DND-41 (cell line): ENCODE results near the gene MTREX.

Experiments used
- ATAC-seq: fragments of 200-7000 bp; cut with Tn5 transposase; 3 replicates; pipeline ENCODE4 v1.9.1; 2021; ENCODE audit warnings: low read depth; ENCODE audit not compliant: insufficient read depth
- DNase-seq: peaks from one replicate; pipeline ENCODE4 v3.0.0-alpha.2; 2020
- H2AFZ ChIP-seq: 2 replicates; pipeline ENCODE4 v1.6.0; 2012; ENCODE audit warnings: low read depth, low read length
- H3K27ac ChIP-seq: 2 replicates; pipeline ENCODE4 v1.5.1; 2012; ENCODE audit warnings: low read length, inconsistent platforms
- H3K27me3 ChIP-seq: fragments of 200-600 bp; sonication (generic); 2 replicates; pipeline ENCODE4 v1.6.0; 2012; ENCODE audit warnings: low read length, mild to moderate bottlenecking, inconsistent platforms; ENCODE audit not compliant: insufficient read depth, poor library complexity
- H3K36me3 ChIP-seq: 2 replicates; pipeline ENCODE4 v1.5.1; 2012; ENCODE audit warnings: low read length, inconsistent platforms; ENCODE audit not compliant: insufficient read depth
- H3K4me1 ChIP-seq: 2 replicates; pipeline ENCODE4 v1.5.1; 2012; ENCODE audit warnings: mild to moderate bottlenecking, low read length; ENCODE audit not compliant: insufficient read depth
- H3K4me2 ChIP-seq: 2 replicates; pipeline ENCODE4 v1.6.0; 2012; ENCODE audit warnings: mild to moderate bottlenecking, moderate library complexity, low read length, inconsistent platforms; ENCODE audit not compliant: insufficient read depth
- H3K4me3 ChIP-seq, 2 experiments: fragments of 200-600 bp in 1 of 2; shearing (Covaris generic) in 1 of 2; 2 replicates each; pipeline ENCODE4 v1.5.1; 2012 to 2016; ENCODE audit warnings: inconsistent platforms in 2 of 2, low read length in 2 of 2, mild to moderate bottlenecking in 2 of 2, low read depth in 1 of 2, moderate library complexity in 1 of 2
- H3K79me2 ChIP-seq: 2 replicates; pipeline ENCODE4 v1.6.0; 2012; ENCODE audit warnings: low read length, inconsistent platforms; ENCODE audit not compliant: insufficient read depth
- H3K9ac ChIP-seq: 2 replicates; pipeline ENCODE4 v1.6.0; 2012; ENCODE audit warnings: low read depth, mild to moderate bottlenecking, inconsistent platforms, low read length, moderate library complexity
- H3K9me3 ChIP-seq: 2 replicates; pipeline ENCODE4 v1.5.1; 2012; ENCODE audit warnings: low read length, moderate library complexity, mild to moderate bottlenecking, inconsistent platforms; ENCODE audit not compliant: insufficient read depth, severe bottlenecking
- H4K20me1 ChIP-seq: 2 replicates; pipeline ENCODE4 v1.6.0; 2012; ENCODE audit warnings: low read length; ENCODE audit not compliant: insufficient read depth
- EZH2 ChIP-seq: IDR thresholded peaks from 3 replicates; pipeline ENCODE4 v1.6.1; 2012; ENCODE audit warnings: borderline replicate concordance, low read depth, mild to moderate bottlenecking, moderate library complexity, low read length, inconsistent platforms; ENCODE audit not compliant: severe bottlenecking
- TF ChIP-seq, protein P1 (sequence below): IDR thresholded peaks from 2 replicates; pipeline ENCODE4 v1.5.1; 2012; ENCODE audit warnings: borderline replicate concordance, low read length, moderate library complexity, mild to moderate bottlenecking; ENCODE audit not compliant: poor library complexity, severe bottlenecking; ENCODE audit errors: extremely low read depth

The MTREX gene

DNA sequence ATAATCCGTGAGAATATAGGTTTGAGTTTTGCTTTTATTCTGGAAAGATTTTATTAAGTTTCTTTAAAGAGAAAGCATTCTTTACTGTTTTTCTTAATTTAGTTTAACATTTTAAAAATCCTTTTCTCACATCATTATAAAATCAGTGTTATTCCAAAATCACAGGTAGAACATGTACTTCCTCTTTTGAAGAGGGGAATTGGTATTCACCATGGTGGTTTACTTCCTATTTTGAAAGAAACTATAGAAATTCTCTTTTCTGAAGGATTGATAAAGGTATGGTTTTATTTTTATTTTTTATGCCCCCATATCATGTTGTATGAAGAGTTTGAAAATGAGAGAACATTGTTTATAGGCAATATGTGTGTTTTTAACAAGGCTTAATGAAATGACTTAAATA is 43.0 kb downstream of the MTREX start:
- peaks cover 94% of the 10 kb centered on the region for H3K36me3 ChIP-seq
- H3K4me3 ChIP-seq, result no peak overlapping the region
- H3K4me2 ChIP-seq, result no peak overlapping the region
- no peaks in the 10 kb centered on the region for H3K9me3 ChIP-seq
- H3K79me2 ChIP-seq, result no peaks in the 10 kb centered on the region
- DNase-seq, result no peak
- H3K4me1 ChIP-seq, result no peaks in the 10 kb centered on the region
- no peak overlapping the region for H3K27ac ChIP-seq
- no peak for ATAC-seq
- no peak overlapping the region for H3K9ac ChIP-seq
- no peak overlapping the region for H2AFZ ChIP-seq
- no peaks in the 10 kb centered on the region for H4K20me1 ChIP-seq
- no peak for TF ChIP-seq EZH2
- TF ChIP-seq, protein P1, sequence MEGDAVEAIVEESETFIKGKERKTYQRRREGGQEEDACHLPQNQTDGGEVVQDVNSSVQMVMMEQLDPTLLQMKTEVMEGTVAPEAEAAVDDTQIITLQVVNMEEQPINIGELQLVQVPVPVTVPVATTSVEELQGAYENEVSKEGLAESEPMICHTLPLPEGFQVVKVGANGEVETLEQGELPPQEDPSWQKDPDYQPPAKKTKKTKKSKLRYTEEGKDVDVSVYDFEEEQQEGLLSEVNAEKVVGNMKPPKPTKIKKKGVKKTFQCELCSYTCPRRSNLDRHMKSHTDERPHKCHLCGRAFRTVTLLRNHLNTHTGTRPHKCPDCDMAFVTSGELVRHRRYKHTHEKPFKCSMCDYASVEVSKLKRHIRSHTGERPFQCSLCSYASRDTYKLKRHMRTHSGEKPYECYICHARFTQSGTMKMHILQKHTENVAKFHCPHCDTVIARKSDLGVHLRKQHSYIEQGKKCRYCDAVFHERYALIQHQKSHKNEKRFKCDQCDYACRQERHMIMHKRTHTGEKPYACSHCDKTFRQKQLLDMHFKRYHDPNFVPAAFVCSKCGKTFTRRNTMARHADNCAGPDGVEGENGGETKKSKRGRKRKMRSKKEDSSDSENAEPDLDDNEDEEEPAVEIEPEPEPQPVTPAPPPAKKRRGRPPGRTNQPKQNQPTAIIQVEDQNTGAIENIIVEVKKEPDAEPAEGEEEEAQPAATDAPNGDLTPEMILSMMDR, result no peak
- H3K27me3 ChIP-seq, result no peaks in the 10 kb centered on the region

DNA sequence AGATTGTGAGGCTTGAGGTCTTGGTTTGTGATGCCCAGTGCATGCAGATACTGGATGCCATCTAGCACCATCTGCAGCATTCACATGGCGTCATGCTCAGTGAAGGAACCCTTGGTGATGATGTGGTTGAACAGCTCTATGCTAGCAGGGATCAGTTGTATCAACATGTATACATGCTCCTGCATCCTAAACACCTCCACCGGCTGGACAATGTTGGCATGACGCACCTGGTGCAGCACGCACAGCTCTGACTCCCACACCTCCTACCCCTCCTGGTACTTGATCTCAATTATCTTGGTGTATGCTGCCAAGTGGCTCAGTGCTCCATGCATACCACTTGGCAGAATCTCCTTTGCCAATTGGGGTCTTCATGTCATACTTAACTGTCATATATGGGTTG is 49.1 kb downstream of the MTREX start:
- H3K4me3 ChIP-seq, result no peak overlapping the region
- H3K9ac ChIP-seq, result no peak overlapping the region
- no peak overlapping the region for H2AFZ ChIP-seq
- ATAC-seq, result no peak
- DNase-seq, result no peak
- no peak overlapping the region for H3K27ac ChIP-seq
- no peaks in the 10 kb centered on the region for H3K79me2 ChIP-seq
- no peaks in the 10 kb centered on the region for H3K4me1 ChIP-seq
- no peaks in the 10 kb centered on the region for H3K9me3 ChIP-seq
- H3K36me3 ChIP-seq, result peaks cover 80% of the 10 kb centered on the region
- TF ChIP-seq, protein P1, result peak; percentile 2
- TF ChIP-seq EZH2, result no peak
- peaks cover 4% of the 10 kb centered on the region; the same call in 1 of the 2 replicates for H4K20me1 ChIP-seq
- no peak overlapping the region for H3K4me2 ChIP-seq
- no peaks in the 10 kb centered on the region for H3K27me3 ChIP-seq

DNA sequence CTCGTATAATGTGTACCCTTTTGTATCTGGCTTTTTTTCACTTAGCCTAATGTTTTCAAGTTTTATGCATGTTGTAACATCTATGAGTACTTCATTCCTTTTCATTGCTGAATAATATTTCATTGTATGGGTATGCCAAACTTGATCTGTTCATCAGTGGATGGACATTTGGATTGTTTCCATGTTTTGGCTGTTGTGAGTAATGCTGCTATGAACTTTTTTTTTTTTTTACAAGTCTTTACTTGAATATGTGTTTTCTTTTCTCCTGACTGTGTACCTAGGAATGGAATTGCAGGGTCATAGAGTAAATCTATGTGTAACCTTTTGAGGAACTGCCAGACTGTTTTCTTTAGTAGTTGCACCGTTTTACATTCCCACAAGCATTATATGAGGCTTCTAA is 52.4 kb downstream of the MTREX start:
- no peak for DNase-seq
- Histone ChIP-seq H3K4me3 (no peak overlapping the region), H3K4me2 (no peak overlapping the region)

More for the DNA sequence above, 52.4 kb downstream of the MTREX start:
- Histone ChIP-seq H4K20me1 (peaks cover 4% of the 10 kb centered on the region; the same call in 1 of the 2 replicates), H3K9me3 (no peaks in the 10 kb centered on the region), H2AFZ (no peak overlapping the region), H3K79me2 (no peaks in the 10 kb centered on the region), H3K4me1 (no peaks in the 10 kb centered on the region), H3K27me3 (no peaks in the 10 kb centered on the region), H3K36me3 (peaks cover 61% of the 10 kb centered on the region), H3K9ac (no peak overlapping the region), H3K27ac (no peak overlapping the region)
- no peak for ATAC-seq
- TF ChIP-seq EZH2, result no peak
- TF ChIP-seq, protein P1, result no peak
